Muscle layer of duodenum (tissue), 2 donors: ENCODE data around the gene ELMOD3.

ENCODE experiments used
- H3K27ac ChIP-seq: one replicate; pipeline ENCODE4 v1.7.0; 2013; ENCODE audit warnings: mild to moderate bottlenecking, low read length
- H3K27me3 ChIP-seq: one replicate; pipeline ENCODE4 v1.7.0; 2013; ENCODE audit warnings: low read depth, mild to moderate bottlenecking, control low read depth, low read length
- H3K36me3 ChIP-seq, 2 donors: one replicate each; pipeline ENCODE4 v1.7.0; 2013; ENCODE audit warnings: low read length in 2 of 2, control low read depth in 1 of 2, mild to moderate bottlenecking in 1 of 2; ENCODE audit not compliant: insufficient read depth in 2 of 2, control insufficient read depth in 1 of 2
- H3K4me1 ChIP-seq, 2 donors: one replicate each; pipeline ENCODE4 v1.7.0; 2013; ENCODE audit warnings: low read length in 2 of 2, mild to moderate bottlenecking in 2 of 2, control low read depth in 1 of 2, moderate library complexity in 1 of 2; ENCODE audit not compliant: insufficient read depth in 2 of 2, control insufficient read depth in 1 of 2
- H3K4me3 ChIP-seq, 2 donors: one replicate each; pipeline ENCODE4 v1.7.0; 2013; ENCODE audit warnings: low read length in 2 of 2, low read depth in 1 of 2, mild to moderate bottlenecking in 1 of 2
- H3K9me3 ChIP-seq, 2 donors: one replicate each; pipeline ENCODE4 v1.7.0; 2013; ENCODE audit warnings: low read length in 2 of 2, control low read depth in 1 of 2, mild to moderate bottlenecking in 1 of 2; ENCODE audit not compliant: control insufficient read depth in 1 of 2
- donor health status: healthy.

ELMOD3 gene

GRCh38 chr2:85395912-85396475 is 41.4 kb downstream of the ELMOD3 start:
- Histone ChIP-seq H3K27me3 (no peaks in the 10 kb centered on the region), H3K4me3 (no peak overlapping the region), H3K9me3 (no peaks in the 10 kb centered on the region), H3K27ac (no peak overlapping the region), H3K36me3 (peaks cover 0 to 8% of the 10 kb centered on the region in 2 donors), H3K4me1 (peaks cover 0 to 19% of the 10 kb centered on the region in 2 donors)

- no peak overlapping the region for H3K4me3 ChIP-seq
Observed at GRCh38 chr2:85396531-85397470, 42.2 kb downstream of the ELMOD3 start.

GRCh38 chr2:85397925-85398331 is 43.4 kb downstream of the ELMOD3 start:
- Histone ChIP-seq H3K27ac (no peak overlapping the region), H3K36me3 (peaks cover 0 to 5% of the 10 kb centered on the region in 2 donors), H3K4me3 (no peak overlapping the region), H3K9me3 (no peaks in the 10 kb centered on the region), H3K27me3 (no peaks in the 10 kb centered on the region), H3K4me1 (peaks cover 0 to 19% of the 10 kb centered on the region in 2 donors)

More at GRCh38 chr2:85396531-85397470, 42.2 kb downstream of the ELMOD3 start:
- peak overlapping the region; percentile 31 for H3K27ac ChIP-seq
- no peaks in the 10 kb centered on the region for H3K9me3 ChIP-seq
- peaks cover 0 to 5% of the 10 kb centered on the region in 2 donors for H3K36me3 ChIP-seq
- peaks cover 0 to 19% of the 10 kb centered on the region in 2 donors for H3K4me1 ChIP-seq
- H3K27me3 ChIP-seq = no peaks in the 10 kb centered on the region

DNA sequence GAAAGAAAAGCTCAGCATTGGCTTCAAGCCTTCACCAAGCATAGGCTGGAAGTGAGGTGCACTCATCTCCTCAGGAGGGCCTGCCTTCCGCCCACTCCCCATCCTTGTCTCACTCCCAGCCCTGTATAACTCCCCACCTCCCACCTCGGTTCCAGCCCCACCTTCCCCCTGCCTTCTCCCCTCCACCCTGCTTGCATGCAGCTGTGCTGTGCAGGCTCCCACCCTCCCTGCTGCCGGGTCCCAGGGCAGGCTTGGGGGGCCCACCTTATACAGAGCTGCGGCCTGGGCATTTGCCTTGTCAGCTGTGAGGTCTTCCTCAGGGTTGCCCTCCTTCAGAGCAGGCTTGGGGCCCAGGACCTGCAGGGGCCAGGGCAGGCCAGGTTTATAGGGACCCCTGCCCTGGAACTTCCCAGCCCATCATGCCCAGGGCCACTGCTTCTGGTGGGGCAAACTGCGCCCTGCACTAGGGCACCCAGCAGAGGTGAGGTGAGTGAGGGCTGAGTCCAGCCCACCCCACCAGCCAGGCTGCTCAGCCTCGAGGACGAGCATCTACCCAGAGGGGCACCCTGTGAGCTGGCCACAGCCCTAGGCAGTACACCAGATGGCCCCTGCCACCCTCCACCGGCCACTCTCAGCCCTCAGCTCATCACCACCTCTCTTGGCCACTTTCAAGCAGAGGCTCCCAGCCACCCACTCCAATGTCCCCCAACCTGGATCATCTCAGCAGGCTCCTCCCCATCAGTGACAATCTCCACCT is 44.0 kb downstream of the ELMOD3 start:
- Histone ChIP-seq H3K4me3 (no peak overlapping the region), H3K27ac (no peak overlapping the region), H3K27me3 (no peaks in the 10 kb centered on the region), H3K36me3 (peaks cover 0 to 5% of the 10 kb centered on the region in 2 donors), H3K4me1 (peaks cover 0 to 19% of the 10 kb centered on the region in 2 donors), H3K9me3 (no peaks in the 10 kb centered on the region)

- peaks cover 0 to 17% of the 10 kb centered on the region in 2 donors for H3K4me1 ChIP-seq
- H3K27ac ChIP-seq = no peak overlapping the region
- no peaks in the 10 kb centered on the region for H3K27me3 ChIP-seq
- peaks cover 0 to 5% of the 10 kb centered on the region in 2 donors for H3K36me3 ChIP-seq
- H3K4me3 ChIP-seq = no peak overlapping the region
- H3K9me3 ChIP-seq = no peaks in the 10 kb centered on the region
Observed at GRCh38 chr2:85399183-85399455, 44.5 kb downstream of the ELMOD3 start.

DNA sequence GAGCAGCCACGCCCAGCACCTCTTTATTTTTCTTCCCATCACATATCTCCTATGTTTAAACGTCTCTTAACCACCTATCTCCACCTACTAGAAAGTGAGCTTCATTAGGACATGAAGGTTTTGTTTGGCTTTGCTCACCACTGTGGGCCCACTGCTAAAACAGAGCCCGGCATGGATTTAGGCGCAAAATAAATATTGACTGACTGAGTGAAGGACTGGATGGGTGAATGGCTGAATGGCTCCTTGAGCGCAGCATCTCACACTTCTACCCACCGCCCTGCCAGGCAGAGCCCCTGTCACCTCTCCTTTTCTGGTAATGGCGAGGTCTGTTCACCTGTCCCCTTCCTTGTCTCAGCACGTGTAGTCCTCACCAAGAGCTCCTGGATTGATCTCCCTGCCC is 45.5 kb downstream of the ELMOD3 start:
- Histone ChIP-seq H3K27me3 (no peaks in the 10 kb centered on the region), H3K4me1 (peaks cover 0 to 13% of the 10 kb centered on the region in 2 donors), H3K4me3 (no peak overlapping the region), H3K9me3 (no peaks in the 10 kb centered on the region), H3K36me3 (peaks cover 0 to 4% of the 10 kb centered on the region in 2 donors), H3K27ac (no peak overlapping the region)

DNA sequence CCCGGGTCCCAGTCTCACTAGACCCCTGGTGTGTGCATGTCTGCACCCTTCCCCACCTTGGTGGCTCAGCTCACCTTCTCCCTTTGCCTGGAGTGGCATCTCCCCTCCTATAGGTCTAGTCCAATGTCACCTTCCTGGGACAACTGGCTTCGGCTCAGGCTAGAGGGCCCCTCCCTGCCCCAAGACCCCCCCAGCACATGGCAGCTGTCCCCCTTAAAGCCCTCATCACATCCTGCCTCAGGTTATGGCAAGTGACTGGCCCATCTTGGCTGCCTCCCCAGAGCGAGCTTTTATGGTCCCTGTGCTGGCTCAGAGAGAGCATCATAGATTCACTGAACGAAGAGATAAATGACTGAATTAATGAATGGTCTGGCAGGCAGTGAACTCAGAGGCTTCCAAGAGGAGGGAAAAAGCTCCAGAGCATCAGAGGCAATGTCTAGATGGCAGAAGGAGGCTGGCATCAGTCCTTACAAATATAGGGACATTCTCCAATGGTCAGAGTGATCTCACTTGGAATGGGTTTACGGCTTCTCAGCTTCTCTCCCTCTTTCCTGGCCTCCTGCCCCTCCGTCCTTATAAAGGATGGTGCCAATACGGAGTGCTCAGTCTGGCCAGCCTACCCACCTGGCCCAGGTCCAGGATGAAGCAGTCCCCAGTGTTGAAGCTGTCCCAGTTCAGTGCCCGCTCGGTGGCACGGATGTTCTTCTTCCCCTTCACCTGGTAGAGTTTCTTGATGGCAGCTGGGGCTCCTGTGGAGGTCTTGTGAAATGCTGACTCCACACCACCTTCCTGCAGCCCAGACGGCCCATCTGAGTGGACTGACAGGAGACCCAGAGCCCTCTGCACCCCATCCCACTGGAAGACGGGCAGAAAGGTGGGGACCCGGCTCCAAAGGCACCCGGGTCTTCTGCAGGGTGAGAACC is 46.2 kb downstream of the ELMOD3 start:
- Histone ChIP-seq H3K4me1 (peaks cover 0 to 13% of the 10 kb centered on the region in 2 donors), H3K27ac (no peak overlapping the region), H3K9me3 (no peaks in the 10 kb centered on the region), H3K27me3 (no peaks in the 10 kb centered on the region), H3K4me3 (no peak overlapping the region), H3K36me3 (no peaks in the 10 kb centered on the region)

DNA sequence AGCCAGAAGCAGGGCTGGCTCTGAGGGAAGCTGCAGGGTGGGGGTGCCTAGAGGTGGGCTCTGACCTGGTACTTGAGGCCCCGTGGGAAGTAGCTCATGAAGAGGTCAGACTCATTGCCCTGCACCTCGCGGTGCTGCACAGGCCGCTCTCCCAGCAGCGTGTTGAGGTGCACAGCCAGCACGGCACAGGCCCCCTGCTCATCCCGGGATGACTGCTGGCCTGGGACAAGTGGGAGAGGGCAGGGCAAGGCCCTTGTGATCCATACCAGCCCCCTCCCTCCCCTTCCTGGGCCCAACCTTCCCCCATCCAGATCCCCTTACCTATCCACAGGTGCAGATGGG is 46.9 kb downstream of the ELMOD3 start:
- Histone ChIP-seq H3K4me1 (peaks cover 0 to 8% of the 10 kb centered on the region in 2 donors), H3K4me3 (no peak overlapping the region), H3K9me3 (no peaks in the 10 kb centered on the region), H3K36me3 (no peaks in the 10 kb centered on the region), H3K27ac (no peak overlapping the region), H3K27me3 (no peaks in the 10 kb centered on the region)

- no peak overlapping the region for H3K4me3 ChIP-seq
- no peaks in the 10 kb centered on the region for H3K36me3 ChIP-seq
- no peaks in the 10 kb centered on the region for H3K27me3 ChIP-seq
- H3K27ac ChIP-seq = no peak overlapping the region
- H3K4me1 ChIP-seq = peaks cover 0 to 4% of the 10 kb centered on the region in 2 donors
- no peaks in the 10 kb centered on the region for H3K9me3 ChIP-seq
Observed at GRCh38 chr2:85401844-85402243, 47.3 kb downstream of the ELMOD3 start.

DNA sequence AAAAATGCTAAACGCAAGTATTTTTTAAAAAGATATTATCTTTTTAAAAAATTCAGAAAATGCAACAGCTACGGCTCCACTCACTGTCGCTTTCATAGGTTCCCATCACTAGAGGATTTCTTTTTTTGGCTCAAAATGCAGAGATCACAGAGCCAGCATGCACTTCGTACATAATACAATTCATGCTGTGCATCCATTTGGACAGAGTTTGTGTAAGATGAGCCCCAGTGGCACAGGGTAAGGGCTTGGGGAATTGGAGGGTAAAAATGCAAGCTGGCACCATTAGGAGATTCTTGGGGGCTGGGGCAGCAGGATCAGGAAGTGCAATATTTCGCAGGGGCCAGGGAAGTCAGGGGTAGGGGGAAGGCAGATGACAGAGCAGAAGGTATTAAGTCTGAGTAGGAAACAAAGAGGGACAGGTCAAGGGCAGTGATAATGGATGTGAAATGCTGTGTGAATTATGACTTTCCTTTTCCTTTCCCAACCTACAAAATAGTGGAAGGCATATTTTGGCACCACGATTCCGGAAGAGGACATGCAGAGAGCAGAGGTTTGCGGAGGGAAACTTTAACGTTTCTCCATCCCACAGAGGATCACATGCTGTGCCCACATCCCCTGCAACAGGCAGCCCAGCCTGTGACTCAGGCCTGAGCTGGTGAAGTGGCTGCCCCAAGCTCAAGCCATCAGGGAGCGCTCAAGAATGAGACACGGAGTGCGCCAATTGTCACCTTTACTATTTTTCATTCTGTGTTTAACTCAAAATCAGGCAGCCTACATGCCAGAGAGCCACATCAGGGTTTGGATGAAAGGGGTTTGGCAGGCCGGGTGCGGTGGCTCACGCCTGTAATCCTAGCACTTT is 50.9 kb downstream of the ELMOD3 start:
- Histone ChIP-seq H3K9me3 (no peaks in the 10 kb centered on the region), H3K4me3 (no peak overlapping the region), H3K36me3 (no peaks in the 10 kb centered on the region), H3K27ac (no peak overlapping the region), H3K27me3 (no peaks in the 10 kb centered on the region), H3K4me1 (peaks cover 8 to 17% of the 10 kb centered on the region in 2 donors)
